ENCODE data around the gene PMVK.

DNA sequence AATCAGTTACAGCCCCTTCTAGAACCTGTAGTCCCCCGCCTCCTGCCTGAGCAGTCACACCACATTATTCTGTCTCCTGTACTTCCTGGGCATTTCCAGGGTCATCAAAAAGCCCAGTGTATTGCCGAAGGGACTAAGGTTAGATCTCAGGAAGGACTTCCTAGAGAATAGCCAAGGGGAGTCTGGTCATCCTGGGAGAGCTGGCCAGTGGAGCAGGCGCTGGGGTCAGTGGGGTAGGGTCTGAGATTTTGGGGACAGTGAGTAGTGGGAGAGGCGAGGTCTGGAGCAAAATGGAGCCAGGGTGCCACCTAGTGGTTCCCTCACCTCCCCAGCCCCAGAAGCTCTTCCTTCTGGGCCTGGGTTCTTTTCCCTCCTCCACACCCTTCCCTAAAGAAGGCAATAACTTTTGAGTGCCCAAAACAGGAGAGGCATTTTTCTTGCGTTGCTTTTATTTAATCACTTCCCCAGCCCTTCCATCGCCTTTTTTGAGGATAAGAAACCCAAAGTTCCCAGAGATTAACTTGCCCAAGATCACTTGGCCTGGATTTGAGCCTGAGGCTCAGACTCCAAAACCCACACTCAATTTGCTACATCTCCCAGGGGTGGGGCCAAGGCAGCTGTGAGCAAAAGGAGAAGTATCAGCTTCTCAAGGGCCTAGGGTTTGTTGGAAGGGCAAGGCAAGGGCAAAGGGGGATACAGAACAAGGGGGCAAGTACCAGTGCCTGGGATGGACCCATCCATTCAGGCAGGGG is 7.3 kb upstream of the PMVK start:
- TF ChIP-seq, protein P1, sequence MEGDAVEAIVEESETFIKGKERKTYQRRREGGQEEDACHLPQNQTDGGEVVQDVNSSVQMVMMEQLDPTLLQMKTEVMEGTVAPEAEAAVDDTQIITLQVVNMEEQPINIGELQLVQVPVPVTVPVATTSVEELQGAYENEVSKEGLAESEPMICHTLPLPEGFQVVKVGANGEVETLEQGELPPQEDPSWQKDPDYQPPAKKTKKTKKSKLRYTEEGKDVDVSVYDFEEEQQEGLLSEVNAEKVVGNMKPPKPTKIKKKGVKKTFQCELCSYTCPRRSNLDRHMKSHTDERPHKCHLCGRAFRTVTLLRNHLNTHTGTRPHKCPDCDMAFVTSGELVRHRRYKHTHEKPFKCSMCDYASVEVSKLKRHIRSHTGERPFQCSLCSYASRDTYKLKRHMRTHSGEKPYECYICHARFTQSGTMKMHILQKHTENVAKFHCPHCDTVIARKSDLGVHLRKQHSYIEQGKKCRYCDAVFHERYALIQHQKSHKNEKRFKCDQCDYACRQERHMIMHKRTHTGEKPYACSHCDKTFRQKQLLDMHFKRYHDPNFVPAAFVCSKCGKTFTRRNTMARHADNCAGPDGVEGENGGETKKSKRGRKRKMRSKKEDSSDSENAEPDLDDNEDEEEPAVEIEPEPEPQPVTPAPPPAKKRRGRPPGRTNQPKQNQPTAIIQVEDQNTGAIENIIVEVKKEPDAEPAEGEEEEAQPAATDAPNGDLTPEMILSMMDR (IDR thresholded peaks at IDR 0.05; ENCODE audit: borderline replicate concordance, extremely low read depth, low read length, poor library complexity, severe bottlenecking): peak; percentile 88
- no peak for TF ChIP-seq EZH2 (IDR thresholded peaks at IDR 0.05; ENCODE audit: borderline replicate concordance, low read depth, low read length, severe bottlenecking)
